GM04504 (cell line): ENCODE results near the gene SCCPDH.
"Not testable (repeated sequence)": the region's sequence is repeated elsewhere in the genome, so short reads cannot be mapped to it uniquely, and the experiment has no call there.

Experiments used
- DNase-seq: peaks from one replicate; pipeline ENCODE4 v3.0.0-alpha.2; 2012; ENCODE audit warnings: low read depth

SCCPDH gene

DNA sequence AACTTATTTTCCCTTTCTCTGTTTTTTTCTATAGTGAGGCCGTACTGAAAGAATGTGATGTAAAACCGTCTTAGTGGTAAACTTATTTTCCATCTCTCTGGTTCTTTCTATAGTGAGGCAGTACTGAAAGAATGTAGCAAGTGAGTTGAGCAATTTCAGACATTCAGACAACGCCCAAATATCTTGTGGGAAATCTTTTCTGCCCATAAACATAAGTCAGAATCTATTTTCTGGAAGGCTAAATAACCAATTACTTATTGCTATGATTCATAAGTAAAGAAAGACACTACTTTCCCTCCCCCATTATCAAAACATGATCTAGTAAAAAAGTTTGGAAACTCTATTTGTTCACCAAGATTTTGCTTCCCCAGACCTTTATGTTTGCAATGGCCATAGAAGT is 18.8 kb upstream of the SCCPDH start:
- DNase-seq, result peak; percentile 88

DNA sequence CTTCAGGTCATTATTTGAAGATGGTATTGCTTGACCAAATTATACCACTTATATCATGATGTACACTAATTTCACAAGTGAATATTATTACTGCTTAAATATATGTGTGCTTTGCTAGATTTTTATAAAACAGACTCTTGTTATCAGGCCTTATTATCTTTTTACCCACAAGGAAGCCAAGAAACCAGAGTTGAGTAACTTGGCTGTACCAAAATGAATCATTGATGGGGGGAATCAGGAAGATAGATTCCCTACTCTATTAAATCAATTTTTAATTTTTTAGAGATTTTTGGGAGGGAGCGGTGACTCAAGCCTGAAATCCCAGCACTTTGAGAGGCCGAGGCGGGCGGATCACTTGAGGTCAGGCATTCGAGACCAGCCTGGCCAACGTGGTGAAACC is 16.0 kb upstream of the SCCPDH start:
- DNase-seq, result no peak

- no peak for DNase-seq
These were observed 15.0 kb upstream of the SCCPDH start for GRCh38 chr1:246709196-246709595.

- DNase-seq, result no peak
These were observed 14.4 kb upstream of the SCCPDH start for GRCh38 chr1:246709835-246710234.

DNA sequence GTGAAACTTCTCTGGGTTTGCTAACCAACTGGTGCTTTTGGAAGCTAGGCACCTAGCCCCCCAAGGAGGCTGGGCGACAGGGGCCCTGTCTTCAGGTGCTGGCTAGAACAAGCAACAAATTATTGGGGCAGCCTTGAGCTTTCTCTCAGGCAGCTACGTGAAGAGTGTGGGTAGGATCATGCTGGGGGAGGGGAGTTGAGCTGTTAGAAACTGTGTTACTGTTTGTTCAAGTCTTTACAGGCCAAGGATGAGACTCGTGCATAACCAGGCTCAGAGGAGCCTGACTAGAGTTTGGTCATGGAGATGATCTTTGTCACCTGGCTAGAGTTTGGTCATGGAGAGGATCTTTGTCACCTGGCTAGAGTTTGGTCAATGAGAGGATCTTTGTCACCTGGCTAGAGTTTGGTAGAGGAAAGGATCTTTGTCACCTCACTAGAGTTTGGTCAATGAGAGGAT is 12.6 kb upstream of the SCCPDH start:
- DNase-seq, result no peak

GRCh38 chr1:246712428-246712827 is 11.8 kb upstream of the SCCPDH start:
- not testable (repeated sequence) for DNase-seq

GRCh38 chr1:246719361-246719760 is 4.8 kb upstream of the SCCPDH start:
- not testable (repeated sequence) for DNase-seq

DNA sequence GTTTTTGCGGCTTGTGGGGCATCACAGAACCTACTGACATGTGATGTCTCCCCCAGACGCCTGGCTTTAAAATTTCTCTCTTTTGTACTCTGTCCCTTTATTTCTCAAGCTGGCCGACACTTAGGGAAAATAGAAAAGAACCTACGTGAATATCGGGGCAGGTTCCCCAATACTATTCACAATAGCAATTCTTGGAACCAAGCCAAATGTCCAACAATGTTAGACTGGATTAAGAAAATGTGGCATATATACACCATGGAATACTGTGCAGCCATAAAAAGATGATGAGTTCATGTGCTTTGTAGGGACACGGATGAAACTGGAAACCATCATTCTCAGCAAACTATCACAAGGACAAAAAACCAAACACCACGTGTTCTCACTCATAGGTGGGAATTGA is 3.4 kb upstream of the SCCPDH start:
- DNase-seq, result not testable (repeated sequence)

GRCh38 chr1:246722720-246723119 is 1.5 kb upstream of the SCCPDH start:
- no peak for DNase-seq

- no peak for DNase-seq
These were observed 504 bp downstream of the SCCPDH start for GRCh38 chr1:246724731-246725095.

GRCh38 chr1:246725191-246725590 is 982 bp downstream of the SCCPDH start:
- DNase-seq, result no peak

DNA sequence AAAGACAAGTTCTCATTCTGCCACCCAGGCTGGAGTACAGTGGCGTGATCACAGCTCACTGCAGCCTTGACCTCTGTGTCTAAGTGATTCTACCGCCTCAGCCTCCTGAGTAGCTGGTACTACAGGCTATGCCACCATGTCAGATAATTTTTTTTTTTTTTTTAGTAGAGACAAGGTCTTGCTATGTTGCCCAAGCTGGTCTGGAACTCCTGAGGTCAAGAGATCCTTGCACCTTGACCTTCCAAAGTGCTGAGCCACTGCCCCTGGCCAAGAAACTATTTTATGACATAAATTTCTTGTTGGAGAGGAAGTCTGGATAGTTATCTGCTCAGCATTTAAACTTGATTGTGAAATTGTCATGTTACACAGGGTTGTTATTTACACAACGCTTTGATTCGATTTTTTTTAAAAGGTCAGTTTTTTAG is 2.1 kb downstream of the SCCPDH start:
- no peak for DNase-seq

- no peak for DNase-seq
These were observed 2.7 kb downstream of the SCCPDH start for GRCh38 chr1:246726881-246727280.

GRCh38 chr1:246727594-246727993 is 3.4 kb downstream of the SCCPDH start:
- no peak for DNase-seq

GRCh38 chr1:246728311-246728710 is 4.1 kb downstream of the SCCPDH start:
- DNase-seq, result no peak

DNA sequence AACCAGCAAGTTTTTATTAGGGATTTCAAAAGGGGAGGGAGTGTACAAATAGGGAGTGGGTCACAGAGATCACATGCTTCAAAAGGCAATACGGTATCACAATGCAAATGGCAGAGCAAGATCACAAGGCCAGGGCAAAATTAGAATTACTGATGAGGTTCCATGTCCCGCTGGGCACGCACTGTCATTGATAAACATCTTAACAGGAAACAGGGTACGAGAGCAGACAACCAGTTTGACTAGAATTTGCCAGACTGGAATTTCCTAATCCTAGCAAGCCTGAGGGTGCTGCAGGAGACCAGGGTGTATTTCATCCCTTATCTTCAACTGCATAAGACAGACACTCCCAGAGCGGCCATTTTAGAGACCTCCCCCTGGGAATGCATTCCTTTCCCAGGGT is 4.8 kb downstream of the SCCPDH start:
- DNase-seq, result not testable (repeated sequence)

DNA sequence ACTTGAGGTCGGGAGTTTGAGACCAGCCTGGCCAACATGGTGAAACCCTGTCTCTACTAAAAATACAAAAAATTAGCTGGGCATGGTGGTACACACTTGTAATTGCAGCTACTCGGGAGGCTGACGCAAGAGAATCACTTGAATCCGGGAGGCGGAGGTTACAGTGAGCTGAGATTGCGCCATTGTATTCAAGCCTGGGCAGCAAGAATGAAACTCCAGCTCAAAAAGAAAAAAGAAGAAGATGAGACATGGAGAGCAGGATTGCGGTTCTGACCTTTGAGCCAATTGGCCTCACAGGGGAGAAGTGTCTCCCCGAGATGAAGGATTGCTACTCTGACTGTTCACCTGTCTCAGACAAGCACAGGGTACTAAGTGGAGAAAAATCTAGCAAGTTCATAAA is 6.6 kb downstream of the SCCPDH start:
- DNase-seq, result no peak

GRCh38 chr1:246731873-246732272 is 7.7 kb downstream of the SCCPDH start:
- not testable (repeated sequence) for DNase-seq

- DNase-seq, result no peak
These were observed 9.5 kb downstream of the SCCPDH start for GRCh38 chr1:246733704-246734103.

GRCh38 chr1:246734866-246735265 is 10.7 kb downstream of the SCCPDH start:
- no peak for DNase-seq

DNA sequence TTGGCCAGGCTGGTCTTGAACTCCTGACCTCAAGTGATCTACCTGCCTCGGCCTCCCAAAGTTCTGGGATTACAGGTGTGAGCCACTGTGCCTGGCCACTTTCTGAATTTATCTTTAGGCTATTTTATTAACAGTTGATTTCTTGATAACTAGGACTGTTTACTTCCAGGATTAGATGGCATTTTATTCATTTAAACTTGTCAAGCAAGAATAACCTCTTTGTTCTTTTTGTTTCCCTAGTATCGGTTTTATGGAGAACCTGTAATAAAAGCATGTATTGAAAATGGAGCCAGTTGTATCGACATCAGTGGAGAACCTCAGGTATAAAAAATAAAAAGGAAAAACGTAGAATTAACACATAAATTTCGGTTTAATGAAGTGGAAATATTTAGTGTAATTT is 11.5 kb downstream of the SCCPDH start:
- DNase-seq, result no peak

- no peak for DNase-seq
These were observed 18.2 kb downstream of the SCCPDH start for GRCh38 chr1:246742396-246742795.

GRCh38 chr1:246746155-246746554 is 21.9 kb downstream of the SCCPDH start:
- DNase-seq, result not testable (repeated sequence)

- no peak for DNase-seq
These were observed 23.8 kb downstream of the SCCPDH start for GRCh38 chr1:246748006-246748405.

- no peak for DNase-seq
These were observed 24.7 kb downstream of the SCCPDH start for GRCh38 chr1:246748867-246749266.
